ENCODE results near the gene PRSS27. TPM values are rescaled to one million over a fixed set of nuclear protein-coding genes. Genes with fewer than 3 reads are reported as not detected.

PRSS27 gene
- total RNA-seq, 1 experiment from 2014 or later: 14.8 TPM

DNA sequence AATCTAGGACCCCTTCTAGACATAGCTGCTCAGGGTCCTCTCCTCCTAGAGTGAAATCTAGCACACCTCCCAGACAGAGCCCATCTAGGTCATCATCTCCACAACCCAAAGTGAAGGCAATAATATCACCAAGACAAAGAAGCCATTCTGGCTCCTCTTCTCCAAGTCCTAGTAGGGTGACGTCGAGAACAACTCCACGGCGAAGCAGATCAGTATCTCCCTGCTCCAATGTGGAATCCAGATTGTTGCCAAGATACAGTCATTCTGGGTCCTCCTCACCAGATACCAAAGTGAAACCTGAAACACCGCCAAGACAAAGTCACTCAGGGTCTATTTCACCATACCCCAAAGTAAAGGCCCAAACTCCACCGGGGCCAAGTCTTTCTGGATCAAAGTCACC lies 43.1 kb upstream of the PRSS27 start:
- Histone ChIP-seq H4K20me1 (ENCODE audit: insufficient read depth) (peaks cover 84% of the 10 kb centered on the region), H3K9me3 (ENCODE audit: insufficient read depth, low read depth) (no peaks in the 10 kb centered on the region), H3K27ac (no peak overlapping the region), H3K4me1 (replicated peaks; ENCODE audit: insufficient read depth) (no peaks in the 10 kb centered on the region), H3K36me3 (ENCODE audit: low read depth) (peaks cover 78% of the 10 kb centered on the region), H3K4me3 (no peak overlapping the region), H3K27me3 (ENCODE audit: insufficient read depth, low read depth) (no peaks in the 10 kb centered on the region), H3F3A (ENCODE audit: insufficient read depth, low read depth) (peaks cover 86% of the 10 kb centered on the region), H3K9me2 (ENCODE audit: insufficient read depth) (no peaks in the 10 kb centered on the region), H3K4me2 (no peak overlapping the region), H2AFZ (no peak overlapping the region), H3K79me2 (ENCODE audit: low read depth) (peaks cover 98% of the 10 kb centered on the region)
- BruUV-seq (replicated peaks): no TSS peak
- no peak for DNase-seq
- intact Hi-C loops (cut with micrococcal nuclease; ENCODE audit: unreplicated experiment): no loop called here
- ChIA-PET CTCF (no interaction called here), POLR2A (ENCODE audit: unreplicated experiment) (no interaction called here)
- TF ChIP-seq CTCF (conservative IDR thresholded peaks at IDR 0.05) (no peak), EZH2 (IDR thresholded peaks at IDR 0.05; ENCODE audit: low read depth) (no peak)

DNA sequence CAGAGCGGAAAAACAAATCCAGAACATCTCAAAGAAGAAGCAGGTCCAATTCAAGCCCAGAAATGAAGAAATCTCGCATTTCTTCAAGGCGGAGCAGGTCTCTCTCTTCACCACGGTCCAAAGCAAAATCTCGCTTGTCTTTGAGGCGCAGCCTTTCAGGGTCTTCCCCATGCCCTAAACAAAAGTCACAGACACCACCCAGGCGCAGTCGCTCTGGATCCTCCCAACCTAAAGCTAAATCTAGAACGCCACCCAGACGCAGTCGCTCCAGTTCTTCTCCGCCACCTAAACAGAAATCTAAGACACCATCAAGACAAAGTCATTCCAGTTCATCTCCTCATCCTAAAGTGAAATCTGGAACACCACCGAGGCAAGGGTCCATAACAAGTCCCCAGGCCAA lies 42.7 kb upstream of the PRSS27 start:
- ChIA-PET POLR2A (ENCODE audit: unreplicated experiment) (no interaction called here), CTCF (no interaction called here)
- DNase-seq: no peak
- Histone ChIP-seq H2AFZ (no peak overlapping the region), H3K79me2 (ENCODE audit: low read depth) (peaks cover 99% of the 10 kb centered on the region), H3K9me2 (ENCODE audit: insufficient read depth) (no peaks in the 10 kb centered on the region), H3K4me2 (no peak overlapping the region), H3K27me3 (ENCODE audit: insufficient read depth, low read depth) (no peaks in the 10 kb centered on the region), H3K27ac (no peak overlapping the region), H4K20me1 (ENCODE audit: insufficient read depth) (peaks cover 84% of the 10 kb centered on the region), H3K4me1 (replicated peaks; ENCODE audit: insufficient read depth) (no peaks in the 10 kb centered on the region), H3K4me3 (no peak overlapping the region), H3F3A (ENCODE audit: insufficient read depth, low read depth) (peaks cover 85% of the 10 kb centered on the region), H3K36me3 (ENCODE audit: low read depth) (peaks cover 77% of the 10 kb centered on the region), H3K9me3 (ENCODE audit: insufficient read depth, low read depth) (no peaks in the 10 kb centered on the region)
- BruUV-seq (replicated peaks): no TSS peak
- TF ChIP-seq CTCF (conservative IDR thresholded peaks at IDR 0.05) (no peak), EZH2 (IDR thresholded peaks at IDR 0.05; ENCODE audit: low read depth) (no peak)
- intact Hi-C loops (cut with micrococcal nuclease; ENCODE audit: unreplicated experiment): no loop called here

- no peak overlapping the region for H3K4me3 ChIP-seq
- H3K4me2 ChIP-seq: no peak overlapping the region
- H3K79me2 ChIP-seq (ENCODE audit: low read depth): peaks cover 99% of the 10 kb centered on the region
- H3K27me3 ChIP-seq (ENCODE audit: insufficient read depth, low read depth): no peaks in the 10 kb centered on the region
- H4K20me1 ChIP-seq (ENCODE audit: insufficient read depth): peaks cover 84% of the 10 kb centered on the region
- CTCF ChIA-PET: no interaction called here
- no peak overlapping the region for H3K27ac ChIP-seq
- no peaks in the 10 kb centered on the region for H3K4me1 ChIP-seq (replicated peaks; ENCODE audit: insufficient read depth)
- H3K9me3 ChIP-seq (ENCODE audit: insufficient read depth, low read depth): no peaks in the 10 kb centered on the region
- no TSS peak for BruUV-seq (replicated peaks)
- no peak for DNase-seq
- H3K9me2 ChIP-seq (ENCODE audit: insufficient read depth): no peaks in the 10 kb centered on the region
- POLR2A ChIA-PET (ENCODE audit: unreplicated experiment): no interaction called here
- H2AFZ ChIP-seq: no peak overlapping the region
- TF ChIP-seq EZH2 (IDR thresholded peaks at IDR 0.05; ENCODE audit: low read depth): no peak
- TF ChIP-seq CTCF (conservative IDR thresholded peaks at IDR 0.05): no peak
- intact Hi-C loops (cut with micrococcal nuclease; ENCODE audit: unreplicated experiment): no loop called here
- peaks cover 83% of the 10 kb centered on the region for H3F3A ChIP-seq (ENCODE audit: insufficient read depth, low read depth)
- peaks cover 80% of the 10 kb centered on the region for H3K36me3 ChIP-seq (ENCODE audit: low read depth)
These were observed 42.0 kb upstream of the PRSS27 start for GRCh38 chr16:2761886-2762583.

Data from PC-9 (cell line).